Measurements from ENCODE around the gene DNAJB12.
A peak's percentile ranks its signal among the peaks of the same experiment; 100 is the strongest.

- TF ChIP-seq YY1 (IDR thresholded peaks at IDR 0.05): no peak
- TF ChIP-seq GABPA (IDR thresholded peaks at IDR 0.05 in 1 of 2, conservative IDR thresholded peaks at IDR 0.05 in 1 of 2): no peak
- TF ChIP-seq TAF1 (conservative IDR thresholded peaks at IDR 0.05): no peak
- no peak for TF ChIP-seq CTCF (IDR thresholded peaks at IDR 0.05; ENCODE audit: low read depth, low read length, missing input control)
- no peak for TF ChIP-seq REST (IDR thresholded peaks at IDR 0.05)
- TF ChIP-seq FOXA1 (IDR thresholded peaks at IDR 0.05): no peak
- TF ChIP-seq JUND (IDR thresholded peaks at IDR 0.05): no peak
- TF ChIP-seq RAD21 (IDR thresholded peaks at IDR 0.05): no peak
- peak; percentile 61 for TF ChIP-seq MAX (IDR thresholded peaks at IDR 0.05)
- TF ChIP-seq RXRA (IDR thresholded peaks at IDR 0.05): peak in 1 of 2 donors; percentile 34
- TF ChIP-seq HNF4A (conservative IDR thresholded peaks at IDR 0.05): no peak
- TF ChIP-seq ATF3 (IDR thresholded peaks at IDR 0.05): no peak
- TF ChIP-seq NR2F2 (IDR thresholded peaks at IDR 0.05): no peak
Measured at GRCh38 chr10:72309290-72310240, 45.2 kb downstream of the DNAJB12 start.

All from liver (tissue), 3 donors.